Raji (cell line): ENCODE data around the gene MRPL22.

Experiments used
- POLR2A ChIP-seq: IDR thresholded peaks from 2 replicates; pipeline ENCODE4 v1.6.1; 2011; ENCODE audit warnings: low read depth, low read length, control low read depth; ENCODE audit not compliant: insufficient read depth

The MRPL22 gene

GRCh38 chr5:154970759-154971158 lies 29.9 kb downstream of the MRPL22 start:
- TF ChIP-seq POLR2A: no peak

GRCh38 chr5:154971501-154971900 lies 30.6 kb downstream of the MRPL22 start:
- no peak for TF ChIP-seq POLR2A

- TF ChIP-seq POLR2A: no peak
These were observed 31.7 kb downstream of the MRPL22 start for GRCh38 chr5:154972476-154973080.

- TF ChIP-seq POLR2A: no peak
These were observed 36.5 kb downstream of the MRPL22 start for GRCh38 chr5:154977409-154977808.

- TF ChIP-seq POLR2A: no peak
These were observed 44.2 kb downstream of the MRPL22 start for GRCh38 chr5:154984946-154985516.

GRCh38 chr5:154986151-154986550 lies 45.3 kb downstream of the MRPL22 start:
- TF ChIP-seq POLR2A: no peak

GRCh38 chr5:154989626-154990025 lies 48.8 kb downstream of the MRPL22 start:
- TF ChIP-seq POLR2A: no peak

- no peak for TF ChIP-seq POLR2A
These were observed 52.6 kb downstream of the MRPL22 start for GRCh38 chr5:154993461-154993860.

- no peak for TF ChIP-seq POLR2A
These were observed 54.8 kb downstream of the MRPL22 start for GRCh38 chr5:154995679-154996078.

- TF ChIP-seq POLR2A: no peak
These were observed 56.9 kb downstream of the MRPL22 start for GRCh38 chr5:154997746-154998145.

GRCh38 chr5:154999865-155000264 lies 59.0 kb downstream of the MRPL22 start:
- no peak for TF ChIP-seq POLR2A

GRCh38 chr5:155001523-155001922 lies 60.6 kb downstream of the MRPL22 start:
- no peak for TF ChIP-seq POLR2A

- TF ChIP-seq POLR2A: no peak
These were observed 63.4 kb downstream of the MRPL22 start for GRCh38 chr5:155004138-155004744.

GRCh38 chr5:155008669-155009068 lies 67.8 kb downstream of the MRPL22 start:
- TF ChIP-seq POLR2A: no peak

GRCh38 chr5:155010881-155011280 lies 70.0 kb downstream of the MRPL22 start:
- no peak for TF ChIP-seq POLR2A

GRCh38 chr5:155013526-155013925 lies 72.7 kb downstream of the MRPL22 start, which contains the start of gene KIF4B:
TSS of gene KIF4B (plus strand) at chr5:155013755. CDS start at chr5:155013860, 105 bp downstream.
- TF ChIP-seq POLR2A: no peak

GRCh38 chr5:155015239-155015638 lies 74.4 kb downstream of the MRPL22 start:
- no peak for TF ChIP-seq POLR2A

- TF ChIP-seq POLR2A: no peak
These were observed 76.7 kb downstream of the MRPL22 start for GRCh38 chr5:155017610-155018009.
